ENCODE results near the gene RICTOR. TPM values are rescaled to one million over a fixed set of nuclear protein-coding genes. Genes with fewer than 3 reads are reported as not detected.

RICTOR gene
- total and polyA plus RNA-seq, 11 donors, result 6.8 to 76.3 (median 30.8) TPM

GRCh38 chr5:39017504-39017903 lies 56.7 kb downstream of the RICTOR start:
- Histone ChIP-seq H3K36me3 (peaks cover 0 to 30% (median 18%) of the 10 kb centered on the region in 9 donors), H3K27me3 (no peaks in the 10 kb centered on the region), H3K27ac (peak overlapping the region in 8 of 12 donors; percentile 0 to 90 (median 24)), H3K4me1 (peaks cover 6 to 61% (median 42%) of the 10 kb centered on the region in 12 donors), H3K4me3 (no peak overlapping the region), H3K9me3 (peaks cover 0 to 3% (median 0%) of the 10 kb centered on the region in 12 donors)
- ATAC-seq (no peak), DNase-seq (no peak)
- 92 to 97% (median 95%) methylated on average over 2 of the region's 2 CpGs for WGBS, 4 donors
- TF ChIP-seq POLR2A (IDR thresholded peaks at IDR 0.05) (no peak), CTCF (IDR thresholded peaks at IDR 0.05) (no peak)
- intact Hi-C loops (cut with DNase I), result loop anchor here in 3 of 10 donors (5.0 kb wide), 1 partner anchor 55 kb away; the partner anchor contains the start of gene RICTOR (in 3 of the 3)

GRCh38 chr5:39016587-39017275 lies 57.5 kb downstream of the RICTOR start:
- no peak for TF ChIP-seq POLR2A (IDR thresholded peaks at IDR 0.05)
- TF ChIP-seq CTCF (IDR thresholded peaks at IDR 0.05), result no peak
- peaks cover 6 to 55% (median 36%) of the 10 kb centered on the region in 12 donors for H3K4me1 ChIP-seq
- peaks cover 0 to 36% (median 18%) of the 10 kb centered on the region in 9 donors for H3K36me3 ChIP-seq
- peaks cover 0 to 11% (median 0%) of the 10 kb centered on the region in 12 donors for H3K9me3 ChIP-seq
- H3K27me3 ChIP-seq, result no peaks in the 10 kb centered on the region
- H3K27ac ChIP-seq, result peak overlapping the region; percentile 51 to 94 (median 82)
- no peak overlapping the region for H3K4me3 ChIP-seq
- no peak for ATAC-seq
- 97 to 100% (median 99%) methylated on average over 1 of the region's 1 CpG for WGBS, 4 donors
- intact Hi-C loops (cut with DNase I), result loop anchor here in 3 of 10 donors (5.0 kb wide), 1 partner anchor 56 kb away; the partner anchor contains the start of gene RICTOR (in 3 of the 3)
- no peak for DNase-seq

GRCh38 chr5:39015743-39016586 lies 58.2 kb downstream of the RICTOR start:
- WGBS, 4 donors, result 64 to 71% (median 67%) methylated on average over 4 of the region's 4 CpGs
- no peak overlapping the region for H3K4me3 ChIP-seq
- peaks cover 6 to 48% (median 33%) of the 10 kb centered on the region in 12 donors for H3K4me1 ChIP-seq
- H3K27me3 ChIP-seq, result no peaks in the 10 kb centered on the region
- no peak for TF ChIP-seq POLR2A (IDR thresholded peaks at IDR 0.05)
- no peak for TF ChIP-seq CTCF (IDR thresholded peaks at IDR 0.05)
- peaks cover 0 to 43% (median 18%) of the 10 kb centered on the region in 9 donors for H3K36me3 ChIP-seq
- peaks cover 0 to 18% (median 1%) of the 10 kb centered on the region in 12 donors for H3K9me3 ChIP-seq
- H3K27ac ChIP-seq, result peak overlapping the region; percentile 51 to 94 (median 82)
- DNase-seq, result no peak
- ATAC-seq, result peak; percentile 28 to 72 (median 67)
- intact Hi-C loops (cut with DNase I), result loop anchor here in 3 of 10 donors (5.0 kb wide), 1 partner anchor 56 kb away; the partner anchor contains the start of gene RICTOR (in 3 of the 3)
